SK-N-MC (cell line): Measurements from ENCODE around the gene NDUFAF2.

ENCODE experiments used
- EZH2 ChIP-seq: fragments of 200-600 bp; sonication (generic); IDR thresholded peaks from one replicate; pipeline ENCODE4 v1.6.1; 2017; ENCODE audit warnings: antibody characterized with exemption
- POLR2AphosphoS5 ChIP-seq: IDR thresholded peaks from 2 replicates; pipeline ENCODE4 v1.6.1; 2012; ENCODE audit warnings: mild to moderate bottlenecking, low read depth, low read length, borderline replicate concordance

GRCh38 chr5:61055434-61056006 lies 110.5 kb downstream of the NDUFAF2 start:
- TF ChIP-seq EZH2 (no peak), POLR2AphosphoS5 (no peak)
